Frontal cortex (tissue), 4 donors: ENCODE measurements around the gene HYAL3. TPM values are rescaled to one million over a fixed set of nuclear protein-coding genes. Genes with fewer than 3 reads are reported as not detected.
"Not testable (repeated sequence)": the region's sequence is repeated elsewhere in the genome, so short reads cannot be mapped to it uniquely, and the experiment has no call there.

Experiments used
- DNase-seq, 2 donors: peaks; one replicate each; pipeline ENCODE4 v3.0.0; 2012; ENCODE audit warnings: low spot score in 2 of 2
- FAIRE-seq: peaks from 2 replicates; lab custom pipeline; 2012; peaks lifted over from hg19 to GRCh38; lab: Jason Lieb, UNC
- total RNA-seq: library from RNA; depleted of rRNA; stranded (reverse); fragments of >200 nt; gene quantifications from one replicate; pipeline ENCODE4 v1.2.3, GENCODE V29; 2014
- donor health status: control.
- donor health status: control.
- donor health status: control.

HYAL3 gene
- total RNA-seq, 1 donor from 2014 or later: 3.7 TPM

- DNase-seq (no peak), FAIRE-seq (no peak)
Measured at GRCh38 chr3:50263478-50264382, 35.5 kb downstream of the HYAL3 start.

GRCh38 chr3:50262778-50263177 is 36.4 kb downstream of the HYAL3 start:
- FAIRE-seq (no peak), DNase-seq (no peak)

GRCh38 chr3:50262200-50262599 is 37.0 kb downstream of the HYAL3 start:
- DNase-seq, FAIRE-seq: not testable (repeated sequence)

- no peak for FAIRE-seq
Measured at GRCh38 chr3:50261505-50261904, 37.7 kb downstream of the HYAL3 start.

GRCh38 chr3:50260942-50261441 is 38.2 kb downstream of the HYAL3 start:
- DNase-seq: peak in 1 of 2 donors; percentile 41
- FAIRE-seq: no peak

More at GRCh38 chr3:50261505-50261904, 37.7 kb downstream of the HYAL3 start:
- DNase-seq: peak in 1 of 2 donors; percentile 36

GRCh38 chr3:50260027-50260941 is 38.9 kb downstream of the HYAL3 start:
- FAIRE-seq: no peak
- DNase-seq: peak; percentile 97 to 99

GRCh38 chr3:50259432-50260026 is 39.7 kb downstream of the HYAL3 start:
- no peak for DNase-seq
- no peak for FAIRE-seq

- FAIRE-seq (no peak), DNase-seq (no peak)
Measured at GRCh38 chr3:50258979-50259378, 40.2 kb downstream of the HYAL3 start.

- no peak for DNase-seq
- FAIRE-seq: no peak
Measured at GRCh38 chr3:50258029-50258680, 41.0 kb downstream of the HYAL3 start.

GRCh38 chr3:50256978-50257890 is 42.0 kb downstream of the HYAL3 start:
- no peak for FAIRE-seq
- DNase-seq: no peak

GRCh38 chr3:50255251-50255615 is 44.0 kb downstream of the HYAL3 start:
- DNase-seq: no peak
- no peak for FAIRE-seq

GRCh38 chr3:50254577-50255250 is 44.5 kb downstream of the HYAL3 start:
- DNase-seq (peak; percentile 39 to 67), FAIRE-seq (no peak)

- FAIRE-seq: no peak
- DNase-seq: no peak
Measured at GRCh38 chr3:50251220-50251619, 48.0 kb downstream of the HYAL3 start.

GRCh38 chr3:50250514-50250913 is 48.7 kb downstream of the HYAL3 start:
- no peak for DNase-seq
- FAIRE-seq: no peak

GRCh38 chr3:50249457-50249856 is 49.7 kb downstream of the HYAL3 start:
- DNase-seq (no peak), FAIRE-seq (no peak)

- FAIRE-seq: no peak
- no peak for DNase-seq
Measured at GRCh38 chr3:50248387-50248786, 50.8 kb downstream of the HYAL3 start.

- no peak for FAIRE-seq
- DNase-seq: no peak
Measured at GRCh38 chr3:50246517-50246954, 52.7 kb downstream of the HYAL3 start.
